Upper lobe of left lung (tissue), 4 donors: Measurements from ENCODE around the gene CIITA.

Experiments
- POLR2A ChIP-seq, 4 donors: fragments of 450-650 bp; IDR thresholded peaks; one replicate each; pipeline ENCODE4 v1.5.1; 2016 to 2017; ENCODE audit warnings: antibody characterized with exemption in 4 of 4, mild to moderate bottlenecking in 2 of 4
- TF ChIP-seq, protein P1 (sequence below), 6 experiments: fragments of 450-650 bp in 4 of 6; fragments of 200-600 bp in 2 of 6; sonication (generic) in 2 of 6; IDR thresholded peaks; one replicate each; pipeline ENCODE4 v1.5.1; 2016 to 2019; ENCODE audit warnings: antibody characterized with exemption in 6 of 6

DNA sequence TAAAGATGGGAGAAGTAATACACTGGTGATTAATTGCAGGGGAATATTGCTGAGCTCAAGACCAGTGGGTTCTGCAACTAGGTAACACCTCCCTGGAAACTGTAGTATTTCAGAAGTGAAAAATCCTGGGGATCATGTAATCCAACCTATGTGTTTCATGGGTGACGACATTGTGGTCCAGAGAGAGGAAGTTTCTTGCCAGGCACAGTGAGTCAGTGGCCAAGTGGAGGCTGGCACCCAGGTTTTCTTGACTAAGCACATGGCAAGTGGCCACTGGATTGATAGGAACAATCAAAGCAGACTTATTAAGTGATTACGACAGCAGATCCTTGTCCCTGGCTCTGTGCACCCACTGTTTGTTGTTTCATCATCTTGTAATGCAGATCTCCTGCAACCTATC lies 14.6 kb upstream of the CIITA start:
- no peak for TF ChIP-seq POLR2A (IDR thresholded peaks at IDR 0.05)
- TF ChIP-seq, protein P1, sequence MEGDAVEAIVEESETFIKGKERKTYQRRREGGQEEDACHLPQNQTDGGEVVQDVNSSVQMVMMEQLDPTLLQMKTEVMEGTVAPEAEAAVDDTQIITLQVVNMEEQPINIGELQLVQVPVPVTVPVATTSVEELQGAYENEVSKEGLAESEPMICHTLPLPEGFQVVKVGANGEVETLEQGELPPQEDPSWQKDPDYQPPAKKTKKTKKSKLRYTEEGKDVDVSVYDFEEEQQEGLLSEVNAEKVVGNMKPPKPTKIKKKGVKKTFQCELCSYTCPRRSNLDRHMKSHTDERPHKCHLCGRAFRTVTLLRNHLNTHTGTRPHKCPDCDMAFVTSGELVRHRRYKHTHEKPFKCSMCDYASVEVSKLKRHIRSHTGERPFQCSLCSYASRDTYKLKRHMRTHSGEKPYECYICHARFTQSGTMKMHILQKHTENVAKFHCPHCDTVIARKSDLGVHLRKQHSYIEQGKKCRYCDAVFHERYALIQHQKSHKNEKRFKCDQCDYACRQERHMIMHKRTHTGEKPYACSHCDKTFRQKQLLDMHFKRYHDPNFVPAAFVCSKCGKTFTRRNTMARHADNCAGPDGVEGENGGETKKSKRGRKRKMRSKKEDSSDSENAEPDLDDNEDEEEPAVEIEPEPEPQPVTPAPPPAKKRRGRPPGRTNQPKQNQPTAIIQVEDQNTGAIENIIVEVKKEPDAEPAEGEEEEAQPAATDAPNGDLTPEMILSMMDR (IDR thresholded peaks at IDR 0.05): no peak
